Testis (tissue), 2 donors: ENCODE measurements around the gene LIN7A.

Experiments
- CTCF ChIP-seq, 3 experiments: fragments of 450-650 bp in 2 of 3; fragments of 200-600 bp in 1 of 3; sonication (generic) in 1 of 3; IDR thresholded peaks; one replicate each; pipeline ENCODE4 v1.5.1; 2016 to 2019; ENCODE audit warnings: antibody characterized with exemption in 3 of 3, mild to moderate bottlenecking in 2 of 3, moderate library complexity in 1 of 3
- POLR2A ChIP-seq: fragments of 450-650 bp; IDR thresholded peaks from one replicate; pipeline ENCODE4 v1.6.1; 2017; ENCODE audit warnings: antibody characterized with exemption, mild to moderate bottlenecking, moderate library complexity

- no peak for TF ChIP-seq CTCF (IDR thresholded peaks at IDR 0.05)
- no peak for TF ChIP-seq POLR2A
Observed at GRCh38 chr12:80791863-80792262, 145.9 kb downstream of the LIN7A start.
